ENCODE measurements around the gene TMEM123. TPM values are rescaled to one million over a fixed set of nuclear protein-coding genes. Genes with fewer than 3 reads are reported as not detected.
A peak's percentile ranks its signal among the peaks of the same experiment; 100 is the strongest.
"Not testable (repeated sequence)": the region's sequence is repeated elsewhere in the genome, so short reads cannot be mapped to it uniquely, and the experiment has no call there.

Gene TMEM123
- total RNA-seq, 1 experiment from 2014 or later = 116 TPM

DNA sequence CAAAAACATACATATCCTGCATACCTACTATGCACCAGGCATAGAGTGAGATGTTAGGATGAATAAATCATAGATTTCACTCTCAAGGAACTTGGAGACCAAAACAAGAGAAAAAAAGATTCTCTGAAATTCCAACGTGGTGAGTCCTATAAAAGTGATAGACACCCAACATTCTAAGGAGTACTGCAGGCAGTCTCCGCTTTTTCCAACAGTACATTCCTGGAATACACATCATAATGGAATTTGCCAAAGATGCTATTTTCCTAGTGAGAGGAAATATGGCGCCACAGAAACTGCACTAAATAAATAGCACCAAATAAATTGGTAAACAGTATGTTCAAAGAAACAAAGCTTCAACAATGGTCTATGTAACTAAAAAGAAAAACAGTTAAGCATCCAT, 6.0 kb downstream of the TMEM123 start (continued):
- no peak for TF ChIP-seq ZNF263 (CRISPR knock-in tag; IDR thresholded peaks at IDR 0.05; ENCODE audit: low read depth)
- TF ChIP-seq NR2C2 (CRISPR knock-in tag; IDR thresholded peaks at IDR 0.05) = no peak
- TF ChIP-seq, protein P1, sequence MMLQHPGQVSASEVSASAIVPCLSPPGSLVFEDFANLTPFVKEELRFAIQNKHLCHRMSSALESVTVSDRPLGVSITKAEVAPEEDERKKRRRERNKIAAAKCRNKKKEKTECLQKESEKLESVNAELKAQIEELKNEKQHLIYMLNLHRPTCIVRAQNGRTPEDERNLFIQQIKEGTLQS (CRISPR knock-in tag; conservative IDR thresholded peaks at IDR 0.05) = no peak
- no peak for TF ChIP-seq SP1 (CRISPR knock-in tag; conservative IDR thresholded peaks at IDR 0.05)
- TF ChIP-seq RORB (CRISPR knock-in tag; IDR thresholded peaks at IDR 0.05) = no peak
- TF ChIP-seq, protein P2, sequence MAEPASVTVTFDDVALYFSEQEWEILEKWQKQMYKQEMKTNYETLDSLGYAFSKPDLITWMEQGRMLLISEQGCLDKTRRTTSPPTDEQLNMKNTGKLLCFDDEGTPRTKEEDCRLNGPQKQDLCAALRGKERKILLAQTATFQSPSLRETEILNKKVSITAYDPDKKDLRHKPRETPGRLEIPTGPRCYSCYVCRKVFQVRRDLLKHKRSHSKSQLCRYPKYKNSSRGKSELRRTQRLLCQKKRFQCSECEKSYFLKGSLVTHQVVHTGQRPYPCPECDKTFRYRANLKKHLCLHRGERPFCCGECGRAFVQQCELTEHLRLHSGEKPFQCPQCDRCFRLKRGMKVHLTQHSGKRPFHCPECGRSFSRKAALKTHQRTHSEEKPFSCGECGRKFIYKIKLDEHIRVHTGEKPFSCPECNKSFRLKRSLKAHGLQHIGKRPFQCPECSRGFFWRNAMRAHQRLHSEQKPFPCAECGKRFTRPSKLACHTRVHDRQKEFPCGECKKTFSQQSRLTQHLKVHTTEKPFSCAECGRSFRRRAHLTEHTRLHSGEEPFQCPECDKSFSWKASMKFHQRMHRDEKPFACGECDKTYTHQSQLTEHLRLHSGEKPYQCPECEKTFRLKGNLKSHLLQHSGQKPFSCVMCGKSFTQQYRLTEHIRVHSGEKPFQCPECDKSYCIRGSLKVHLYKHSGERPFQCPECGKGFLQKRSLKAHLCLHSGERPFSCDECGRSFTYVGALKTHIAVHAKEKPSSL (CRISPR knock-in tag; conservative IDR thresholded peaks at IDR 0.05) = no peak
- TF ChIP-seq, protein P3, sequence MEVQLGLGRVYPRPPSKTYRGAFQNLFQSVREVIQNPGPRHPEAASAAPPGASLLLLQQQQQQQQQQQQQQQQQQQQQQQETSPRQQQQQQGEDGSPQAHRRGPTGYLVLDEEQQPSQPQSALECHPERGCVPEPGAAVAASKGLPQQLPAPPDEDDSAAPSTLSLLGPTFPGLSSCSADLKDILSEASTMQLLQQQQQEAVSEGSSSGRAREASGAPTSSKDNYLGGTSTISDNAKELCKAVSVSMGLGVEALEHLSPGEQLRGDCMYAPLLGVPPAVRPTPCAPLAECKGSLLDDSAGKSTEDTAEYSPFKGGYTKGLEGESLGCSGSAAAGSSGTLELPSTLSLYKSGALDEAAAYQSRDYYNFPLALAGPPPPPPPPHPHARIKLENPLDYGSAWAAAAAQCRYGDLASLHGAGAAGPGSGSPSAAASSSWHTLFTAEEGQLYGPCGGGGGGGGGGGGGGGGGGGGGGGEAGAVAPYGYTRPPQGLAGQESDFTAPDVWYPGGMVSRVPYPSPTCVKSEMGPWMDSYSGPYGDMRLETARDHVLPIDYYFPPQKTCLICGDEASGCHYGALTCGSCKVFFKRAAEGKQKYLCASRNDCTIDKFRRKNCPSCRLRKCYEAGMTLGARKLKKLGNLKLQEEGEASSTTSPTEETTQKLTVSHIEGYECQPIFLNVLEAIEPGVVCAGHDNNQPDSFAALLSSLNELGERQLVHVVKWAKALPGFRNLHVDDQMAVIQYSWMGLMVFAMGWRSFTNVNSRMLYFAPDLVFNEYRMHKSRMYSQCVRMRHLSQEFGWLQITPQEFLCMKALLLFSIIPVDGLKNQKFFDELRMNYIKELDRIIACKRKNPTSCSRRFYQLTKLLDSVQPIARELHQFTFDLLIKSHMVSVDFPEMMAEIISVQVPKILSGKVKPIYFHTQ (CRISPR knock-in tag; IDR thresholded peaks at IDR 0.05) = no peak
- no peak for TF ChIP-seq ZNF423 (CRISPR knock-in tag; IDR thresholded peaks at IDR 0.05)

DNA sequence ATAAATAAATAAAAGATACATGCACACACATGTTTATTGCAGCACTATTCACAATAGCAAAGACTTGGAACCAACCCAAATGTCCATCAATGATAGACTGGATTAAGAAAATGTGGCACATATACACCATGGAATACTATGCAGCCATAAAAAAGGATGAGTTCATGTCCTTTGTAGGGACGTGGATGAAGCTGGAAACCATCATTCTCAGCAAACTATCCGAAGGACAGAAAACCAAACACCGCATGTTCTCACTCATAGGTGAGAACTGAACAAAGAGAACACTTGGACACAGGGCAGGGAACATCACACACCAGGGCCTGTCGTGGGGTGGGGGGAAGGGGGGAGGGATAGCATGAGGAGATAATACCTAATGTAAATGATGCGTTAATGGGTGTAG, 7.9 kb downstream of the TMEM123 start:
- peaks cover 26% of the 10 kb centered on the region for H3K4me1 Mint-ChIP-seq
- not testable (repeated sequence) for ATAC-seq

DNA sequence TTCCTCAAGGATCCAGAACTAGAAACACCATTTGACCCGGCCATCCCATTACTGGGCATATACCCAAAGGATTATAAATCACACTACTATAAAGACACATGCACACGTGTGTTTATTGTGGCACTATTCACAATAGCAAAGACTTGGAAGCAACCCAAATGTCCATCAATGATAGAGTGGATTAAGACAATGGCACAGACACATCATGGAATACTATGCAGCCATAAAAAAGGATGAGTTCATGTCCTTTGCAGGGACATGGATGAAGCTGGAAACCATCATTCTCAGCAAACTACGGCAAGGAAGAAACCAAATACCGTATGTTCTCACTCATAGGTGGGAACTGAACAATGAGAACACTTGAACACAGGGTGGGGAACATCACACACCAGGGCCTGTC, 8.4 kb downstream of the TMEM123 start:
- H3K27me3 Mint-ChIP-seq (ENCODE audit: low read depth); H3K4me3 Mint-ChIP-seq; H3K27ac Mint-ChIP-seq; ATAC-seq; DNase-seq (ENCODE audit: low spot score); POLR2A ChIA-PET; CTCF ChIA-PET: not testable (repeated sequence)
- Mint-ChIP-seq H3K4me1 (peaks cover 25% of the 10 kb centered on the region), H3K9me3 (peaks cover 16% of the 10 kb centered on the region), H3K36me3 (peaks cover 55% of the 10 kb centered on the region)

More for the DNA sequence above, 7.9 kb downstream of the TMEM123 start:
- H3K27ac Mint-ChIP-seq; POLR2A ChIA-PET; H3K27me3 Mint-ChIP-seq (ENCODE audit: low read depth); CTCF ChIA-PET; H3K4me3 Mint-ChIP-seq; DNase-seq (ENCODE audit: low spot score): not testable (repeated sequence)
- Mint-ChIP-seq H3K9me3 (peaks cover 14% of the 10 kb centered on the region), H3K36me3 (peaks cover 52% of the 10 kb centered on the region)

DNA sequence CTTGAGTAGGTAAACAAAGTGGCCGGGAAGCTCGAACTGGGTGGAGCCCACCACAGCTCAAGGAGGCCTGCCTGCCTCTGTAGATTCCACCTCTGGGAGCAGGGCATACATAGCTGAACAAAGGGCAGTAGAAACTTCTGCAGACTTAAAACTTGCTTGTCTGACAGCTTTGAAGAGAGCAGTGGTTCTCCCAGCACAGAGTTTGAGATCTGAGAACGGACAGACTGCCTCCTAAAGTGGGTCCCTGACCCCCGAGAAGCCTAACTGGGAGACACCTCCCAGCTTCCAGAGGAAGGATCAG, 13.6 kb downstream of the TMEM123 start:
- H3K27me3 Mint-ChIP-seq (ENCODE audit: low read depth); DNase-seq (ENCODE audit: low spot score); POLR2A ChIA-PET; H3K4me3 Mint-ChIP-seq; ATAC-seq; H3K27ac Mint-ChIP-seq: not testable (repeated sequence)
- TF ChIP-seq FOXP1 (CRISPR knock-in tag; IDR thresholded peaks at IDR 0.05; ENCODE audit: borderline replicate concordance) (peak; percentile 33; the same call in 1 of the 2 replicates), FOXK1 (CRISPR knock-in tag; IDR thresholded peaks at IDR 0.05) (0 out of 2 replicates have a peak, but pooled peaks have one; percentile 41)
- Mint-ChIP-seq H3K4me1 (peaks cover 41% of the 10 kb centered on the region), H3K9me3 (peaks cover 35% of the 10 kb centered on the region), H3K36me3 (peaks cover 53% of the 10 kb centered on the region)
- CTCF ChIA-PET = interaction anchor here (1.4 kb wide), 2 partner anchors 13 to 48 kb away, joined by 5 read pairs; no protein-coding TSS in a partner anchor

DNA sequence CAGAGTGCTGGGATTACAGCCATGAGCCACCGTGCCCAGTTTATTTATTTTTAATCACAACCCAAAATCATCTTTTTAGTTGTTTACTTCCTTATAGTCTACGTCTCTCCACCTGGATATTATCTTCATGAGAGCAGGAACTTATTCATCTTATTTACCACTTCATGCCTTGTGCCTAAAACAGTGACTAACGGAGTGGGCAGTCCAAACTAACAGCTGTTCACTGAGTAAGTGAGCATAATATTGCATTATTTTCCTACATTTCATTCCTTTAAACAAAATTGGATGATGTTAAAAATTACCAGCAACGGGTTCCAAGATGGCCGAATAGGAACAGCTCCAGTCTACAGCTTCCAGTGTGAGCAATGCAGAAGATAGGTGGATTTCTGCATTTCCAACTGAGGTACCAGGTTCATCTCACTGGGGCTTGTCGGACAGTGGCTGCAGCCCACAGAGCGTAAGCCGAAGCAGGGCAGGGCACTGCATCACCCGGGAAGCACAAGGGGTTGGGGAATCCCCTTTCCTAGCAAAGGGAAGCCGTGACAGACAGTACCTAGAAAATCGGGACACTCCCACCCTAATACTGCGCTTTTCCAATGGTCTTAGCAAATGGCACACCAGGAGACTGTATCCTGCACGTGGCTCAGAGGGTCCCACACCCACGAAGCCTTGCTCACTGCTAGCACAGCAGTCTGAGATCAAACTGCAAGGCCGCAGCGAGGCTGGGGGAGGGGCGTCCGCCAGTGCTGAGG, 14.1 kb downstream of the TMEM123 start:
- DNase-seq (ENCODE audit: low spot score) (peak; percentile 24), ATAC-seq (no peak)
- ChIA-PET POLR2A (no interaction called here), CTCF (interaction anchor here (1.4 kb wide), 2 partner anchors 13 to 48 kb away, joined by 5 read pairs; no protein-coding TSS in a partner anchor)
- Mint-ChIP-seq H3K27me3 (ENCODE audit: low read depth) (no peaks in the 10 kb centered on the region; the same call in 1 of the 2 replicates), H3K4me3 (no peak overlapping the region), H3K4me1 (peaks cover 41% of the 10 kb centered on the region), H3K27ac (peak overlapping the region; percentile 41; the same call in 1 of the 2 replicates), H3K36me3 (peaks cover 53% of the 10 kb centered on the region), H3K9me3 (peaks cover 36% of the 10 kb centered on the region)
- TF ChIP-seq IRF2 (CRISPR knock-in tag; IDR thresholded peaks at IDR 0.05; ENCODE audit: borderline replicate concordance, low read depth) (no peak), OVOL2 (CRISPR knock-in tag; IDR thresholded peaks at IDR 0.05; ENCODE audit: borderline replicate concordance) (no peak), NR1H2 (CRISPR knock-in tag; IDR thresholded peaks at IDR 0.05) (no peak), GABPB1 (CRISPR knock-in tag; IDR thresholded peaks at IDR 0.05) (no peak), NFYB (CRISPR knock-in tag; conservative IDR thresholded peaks at IDR 0.05; ENCODE audit: low read depth) (no peak), FOXP1 (CRISPR knock-in tag; IDR thresholded peaks at IDR 0.05; ENCODE audit: borderline replicate concordance) (no peak)
- TF ChIP-seq, protein P4, sequence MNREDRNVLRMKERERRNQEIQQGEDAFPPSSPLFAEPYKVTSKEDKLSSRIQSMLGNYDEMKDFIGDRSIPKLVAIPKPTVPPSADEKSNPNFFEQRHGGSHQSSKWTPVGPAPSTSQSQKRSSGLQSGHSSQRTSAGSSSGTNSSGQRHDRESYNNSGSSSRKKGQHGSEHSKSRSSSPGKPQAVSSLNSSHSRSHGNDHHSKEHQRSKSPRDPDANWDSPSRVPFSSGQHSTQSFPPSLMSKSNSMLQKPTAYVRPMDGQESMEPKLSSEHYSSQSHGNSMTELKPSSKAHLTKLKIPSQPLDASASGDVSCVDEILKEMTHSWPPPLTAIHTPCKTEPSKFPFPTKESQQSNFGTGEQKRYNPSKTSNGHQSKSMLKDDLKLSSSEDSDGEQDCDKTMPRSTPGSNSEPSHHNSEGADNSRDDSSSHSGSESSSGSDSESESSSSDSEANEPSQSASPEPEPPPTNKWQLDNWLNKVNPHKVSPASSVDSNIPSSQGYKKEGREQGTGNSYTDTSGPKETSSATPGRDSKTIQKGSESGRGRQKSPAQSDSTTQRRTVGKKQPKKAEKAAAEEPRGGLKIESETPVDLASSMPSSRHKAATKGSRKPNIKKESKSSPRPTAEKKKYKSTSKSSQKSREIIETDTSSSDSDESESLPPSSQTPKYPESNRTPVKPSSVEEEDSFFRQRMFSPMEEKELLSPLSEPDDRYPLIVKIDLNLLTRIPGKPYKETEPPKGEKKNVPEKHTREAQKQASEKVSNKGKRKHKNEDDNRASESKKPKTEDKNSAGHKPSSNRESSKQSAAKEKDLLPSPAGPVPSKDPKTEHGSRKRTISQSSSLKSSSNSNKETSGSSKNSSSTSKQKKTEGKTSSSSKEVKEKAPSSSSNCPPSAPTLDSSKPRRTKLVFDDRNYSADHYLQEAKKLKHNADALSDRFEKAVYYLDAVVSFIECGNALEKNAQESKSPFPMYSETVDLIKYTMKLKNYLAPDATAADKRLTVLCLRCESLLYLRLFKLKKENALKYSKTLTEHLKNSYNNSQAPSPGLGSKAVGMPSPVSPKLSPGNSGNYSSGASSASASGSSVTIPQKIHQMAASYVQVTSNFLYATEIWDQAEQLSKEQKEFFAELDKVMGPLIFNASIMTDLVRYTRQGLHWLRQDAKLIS (CRISPR knock-in tag; IDR thresholded peaks at IDR 0.05; ENCODE audit: borderline replicate concordance) = no peak
